ENCODE results near the gene PARD6G. TPM values are rescaled to one million over a fixed set of nuclear protein-coding genes. Genes with fewer than 3 reads are reported as not detected.

The PARD6G gene
- total RNA-seq, 4 donors from 2014 or later = 2.5 to 6.6 (median 3.6) TPM

GRCh38 chr18:80127635-80128034, 119.7 kb downstream of the PARD6G start:
- Histone ChIP-seq H3K27ac (no peak overlapping the region), H3K27me3 (no peaks in the 10 kb centered on the region), H3K36me3 (peaks cover 0 to 2% (median 0%) of the 10 kb centered on the region in 3 donors), H3K4me3 (no peak overlapping the region), H3K4me1 (no peaks in the 10 kb centered on the region), H3K9me3 (no peaks in the 10 kb centered on the region)
- DNase-seq = no peak
- TF ChIP-seq, protein P1, sequence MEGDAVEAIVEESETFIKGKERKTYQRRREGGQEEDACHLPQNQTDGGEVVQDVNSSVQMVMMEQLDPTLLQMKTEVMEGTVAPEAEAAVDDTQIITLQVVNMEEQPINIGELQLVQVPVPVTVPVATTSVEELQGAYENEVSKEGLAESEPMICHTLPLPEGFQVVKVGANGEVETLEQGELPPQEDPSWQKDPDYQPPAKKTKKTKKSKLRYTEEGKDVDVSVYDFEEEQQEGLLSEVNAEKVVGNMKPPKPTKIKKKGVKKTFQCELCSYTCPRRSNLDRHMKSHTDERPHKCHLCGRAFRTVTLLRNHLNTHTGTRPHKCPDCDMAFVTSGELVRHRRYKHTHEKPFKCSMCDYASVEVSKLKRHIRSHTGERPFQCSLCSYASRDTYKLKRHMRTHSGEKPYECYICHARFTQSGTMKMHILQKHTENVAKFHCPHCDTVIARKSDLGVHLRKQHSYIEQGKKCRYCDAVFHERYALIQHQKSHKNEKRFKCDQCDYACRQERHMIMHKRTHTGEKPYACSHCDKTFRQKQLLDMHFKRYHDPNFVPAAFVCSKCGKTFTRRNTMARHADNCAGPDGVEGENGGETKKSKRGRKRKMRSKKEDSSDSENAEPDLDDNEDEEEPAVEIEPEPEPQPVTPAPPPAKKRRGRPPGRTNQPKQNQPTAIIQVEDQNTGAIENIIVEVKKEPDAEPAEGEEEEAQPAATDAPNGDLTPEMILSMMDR (IDR thresholded peaks at IDR 0.05) = no peak
- TF ChIP-seq POLR2A (IDR thresholded peaks at IDR 0.05) = no peak

GRCh38 chr18:80126797-80127196, 120.5 kb downstream of the PARD6G start:
- TF ChIP-seq POLR2A (IDR thresholded peaks at IDR 0.05) = no peak
- Histone ChIP-seq H3K9me3 (no peaks in the 10 kb centered on the region), H3K36me3 (no peaks in the 10 kb centered on the region), H3K27me3 (no peaks in the 10 kb centered on the region), H3K27ac (no peak overlapping the region), H3K4me3 (no peak overlapping the region), H3K4me1 (no peaks in the 10 kb centered on the region)
- no peak for DNase-seq

GRCh38 chr18:80124131-80124530, 123.2 kb downstream of the PARD6G start:
- Histone ChIP-seq H3K27ac (no peak overlapping the region), H3K9me3 (no peaks in the 10 kb centered on the region), H3K36me3 (peaks cover 0 to 7% (median 0%) of the 10 kb centered on the region in 3 donors), H3K4me3 (no peak overlapping the region), H3K27me3 (no peaks in the 10 kb centered on the region), H3K4me1 (no peaks in the 10 kb centered on the region)
- TF ChIP-seq, protein P1 (IDR thresholded peaks at IDR 0.05) = no peak
- TF ChIP-seq POLR2A (IDR thresholded peaks at IDR 0.05) = no peak
- DNase-seq = no peak

GRCh38 chr18:80120932-80121331, 126.4 kb downstream of the PARD6G start:
- DNase-seq = no peak
- no peaks in the 10 kb centered on the region for H3K9me3 ChIP-seq
- H3K27ac ChIP-seq = no peak overlapping the region
- no peaks in the 10 kb centered on the region for H3K4me1 ChIP-seq
- no peak overlapping the region for H3K4me3 ChIP-seq
- TF ChIP-seq, protein P1 (IDR thresholded peaks at IDR 0.05) = no peak
- no peak for TF ChIP-seq POLR2A (IDR thresholded peaks at IDR 0.05)
- no peaks in the 10 kb centered on the region for H3K27me3 ChIP-seq
- peaks cover 0 to 20% (median 0%) of the 10 kb centered on the region in 3 donors for H3K36me3 ChIP-seq

DNA sequence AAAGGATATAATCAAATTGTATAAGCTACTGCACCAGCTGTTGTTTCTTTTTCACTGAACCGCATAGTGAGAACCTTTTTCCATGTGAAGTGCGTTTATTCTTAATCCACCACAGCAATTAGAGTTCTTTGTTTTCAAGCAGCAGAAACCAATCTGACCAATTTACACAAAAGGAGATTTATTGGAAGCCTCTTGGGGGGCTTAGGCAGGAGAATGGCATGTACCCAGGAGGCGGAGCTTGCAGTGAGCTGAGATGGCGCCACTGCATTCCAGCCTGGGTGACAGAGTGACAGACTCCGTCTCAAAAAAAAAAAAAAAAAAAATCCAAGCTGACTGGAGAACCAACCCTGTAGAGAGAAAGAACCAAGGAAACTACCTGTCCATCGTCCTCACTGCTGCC, 128.2 kb downstream of the PARD6G start:
- Histone ChIP-seq H3K9me3 (no peaks in the 10 kb centered on the region), H3K27me3 (no peaks in the 10 kb centered on the region), H3K27ac (no peak overlapping the region), H3K4me1 (no peaks in the 10 kb centered on the region), H3K4me3 (no peak overlapping the region), H3K36me3 (peaks cover 0 to 20% (median 0%) of the 10 kb centered on the region in 3 donors)
- DNase-seq = no peak
- TF ChIP-seq, protein P1 (IDR thresholded peaks at IDR 0.05) = no peak
- no peak for TF ChIP-seq POLR2A (IDR thresholded peaks at IDR 0.05)

GRCh38 chr18:80115035-80115434, 132.3 kb downstream of the PARD6G start:
- Histone ChIP-seq H3K27me3 (no peaks in the 10 kb centered on the region), H3K27ac (no peak overlapping the region), H3K36me3 (peaks cover 0 to 20% (median 0%) of the 10 kb centered on the region in 3 donors), H3K9me3 (no peaks in the 10 kb centered on the region), H3K4me1 (peaks cover 0 to 13% (median 2%) of the 10 kb centered on the region in 4 donors), H3K4me3 (no peak overlapping the region)
- DNase-seq = no peak
- TF ChIP-seq, protein P1 (IDR thresholded peaks at IDR 0.05) = no peak
- TF ChIP-seq POLR2A (IDR thresholded peaks at IDR 0.05) = no peak
